Large intestine (tissue), 3 donors: ENCODE measurements around the gene IQCE. TPM values are rescaled to one million over a fixed set of nuclear protein-coding genes. Genes with fewer than 3 reads are reported as not detected.

ENCODE experiments used
- DNase-seq, 2 donors: peaks; one replicate each; pipeline versions ENCODE4 v3.0.0 to v3.0.0-alpha.2; 2013
- H3K27ac ChIP-seq: one replicate; pipeline ENCODE4 v1.5.1; 2013; ENCODE audit warnings: low read length
- H3K27me3 ChIP-seq: 2 replicates; pipeline ENCODE4 v1.6.1; 2013; ENCODE audit warnings: low read length; ENCODE audit not compliant: control insufficient read depth, insufficient read depth
- H3K36me3 ChIP-seq: 2 replicates; pipeline ENCODE4 v1.6.1; 2013; ENCODE audit warnings: low read length; ENCODE audit not compliant: control insufficient read depth, insufficient read depth
- H3K4me1 ChIP-seq: one replicate; pipeline ENCODE4 v1.6.1; 2013; ENCODE audit warnings: low read length; ENCODE audit not compliant: control insufficient read depth, insufficient read depth
- H3K4me3 ChIP-seq: one replicate; pipeline ENCODE4 v1.5.1; 2013; ENCODE audit warnings: low read length
- H3K9me3 ChIP-seq: one replicate; pipeline ENCODE4 v1.6.1; 2013; ENCODE audit warnings: mild to moderate bottlenecking, low read depth, low read length, moderate library complexity; ENCODE audit not compliant: control insufficient read depth
- WGBS: methylation state at CpG from one replicate; pipeline ENCODE4 v1.1.5; 2013; ENCODE audit warnings: low lambda C conversion rate; ENCODE audit not compliant: insufficient coverage; 5-methylcytosine and 5-hydroxymethylcytosine counted together
- polyA plus RNA-seq: library from polyadenylated mRNA; unstranded; fragments of 120-200 nt; gene quantifications from one replicate; pipeline ENCODE4 v1.2.1, GENCODE V29; 2013

The IQCE gene
- polyA plus RNA-seq, 1 donor: 15.3 TPM

DNA sequence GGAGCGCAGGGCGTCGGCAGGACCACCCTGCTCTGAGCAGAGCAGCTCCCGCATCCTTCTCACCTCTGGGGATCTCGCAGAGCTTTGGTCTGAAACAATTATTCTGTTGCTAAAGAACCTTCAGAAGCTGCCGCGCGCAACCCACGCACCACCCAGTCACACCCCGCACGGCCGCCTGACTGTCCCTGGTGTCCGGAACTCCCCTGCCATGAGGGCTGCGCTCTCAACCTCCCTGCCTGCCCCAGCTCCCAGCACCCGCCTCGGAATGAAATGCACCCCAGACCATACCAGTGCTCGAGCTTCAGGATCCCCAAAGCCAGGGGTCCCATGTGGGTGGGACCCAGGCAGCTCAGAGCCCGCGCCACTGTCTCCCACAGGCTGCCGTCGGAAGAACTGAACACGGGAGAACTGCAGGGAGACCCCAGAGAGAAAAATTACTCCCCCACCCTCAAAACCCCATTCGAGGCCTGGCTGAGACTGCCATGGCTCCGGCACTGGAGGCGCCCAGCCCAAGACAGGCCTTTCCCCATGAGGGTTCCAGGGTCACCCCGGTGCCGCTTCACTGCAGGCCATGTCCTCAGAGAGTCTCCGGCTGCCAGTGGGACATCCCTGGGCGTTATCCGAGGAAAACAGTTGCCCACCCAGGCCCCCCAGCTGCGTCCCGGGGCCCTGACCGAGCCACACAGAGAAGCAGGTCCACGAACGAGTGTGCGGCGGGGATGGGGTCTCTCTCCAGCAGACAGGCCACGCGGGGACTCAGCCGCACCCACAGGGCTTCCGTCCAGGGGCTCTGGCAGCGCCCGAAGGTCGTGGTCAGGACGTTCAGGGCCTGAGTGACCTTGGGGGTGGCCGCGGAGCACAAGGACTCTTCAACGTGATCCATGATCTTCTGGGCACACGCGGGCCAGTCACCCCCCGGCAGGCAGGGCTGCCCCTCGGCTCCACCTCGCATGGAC, 15.6 kb upstream of the IQCE start:
- H3K27me3 ChIP-seq: no peaks in the 10 kb centered on the region
- no peak overlapping the region for H3K27ac ChIP-seq
- DNase-seq: no peak
- H3K36me3 ChIP-seq: peaks cover 89% of the 10 kb centered on the region
- WGBS: no CpG with 5 or more reads among the region's 53 CpGs
- peaks cover 3% of the 10 kb centered on the region for H3K9me3 ChIP-seq
- H3K4me1 ChIP-seq: no peaks in the 10 kb centered on the region
- H3K4me3 ChIP-seq: no peak overlapping the region

- H3K36me3 ChIP-seq: peaks cover 82% of the 10 kb centered on the region
- WGBS: no CpG with 5 or more reads among the region's 23 CpGs
- H3K4me3 ChIP-seq: no peak overlapping the region
- DNase-seq: no peak
- H3K9me3 ChIP-seq: no peaks in the 10 kb centered on the region
- no peaks in the 10 kb centered on the region for H3K27me3 ChIP-seq
- no peaks in the 10 kb centered on the region for H3K4me1 ChIP-seq
- no peak overlapping the region for H3K27ac ChIP-seq
Measured at GRCh38 chr7:2544541-2545188, 14.1 kb upstream of the IQCE start.

DNA sequence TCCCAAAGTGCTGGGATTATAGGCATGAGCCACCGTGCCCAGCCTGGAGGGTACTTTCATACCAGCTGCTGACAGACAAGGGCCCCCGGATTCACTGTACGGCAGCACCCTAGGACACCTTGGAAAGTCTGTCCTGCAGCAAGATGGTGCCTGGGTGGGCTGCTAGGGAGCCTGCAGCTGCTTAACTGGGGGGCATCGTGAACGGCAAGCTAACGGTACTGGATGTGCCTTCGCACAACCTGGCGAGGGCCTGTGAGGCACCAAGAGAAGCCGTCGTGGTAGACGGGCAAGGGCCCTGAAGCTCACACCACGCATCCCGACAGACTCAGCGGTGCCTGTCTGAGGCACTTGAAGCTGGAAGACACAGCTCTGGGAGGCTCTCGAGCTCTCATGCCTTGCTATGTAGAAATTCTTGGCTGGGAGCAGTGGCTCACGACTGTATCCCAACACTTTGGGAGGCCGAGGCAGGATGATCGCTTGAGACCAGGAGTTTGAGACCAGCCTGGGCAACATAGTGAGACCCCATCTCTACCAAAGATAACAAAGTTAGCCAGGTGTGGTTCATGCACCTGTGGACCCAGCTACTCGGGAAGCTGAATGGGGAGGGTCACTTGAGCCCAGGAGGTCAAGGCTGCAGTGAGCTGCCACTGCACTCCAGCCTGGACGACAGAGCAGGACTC, 12.9 kb upstream of the IQCE start:
- H3K4me1 ChIP-seq: no peaks in the 10 kb centered on the region
- H3K27me3 ChIP-seq: no peaks in the 10 kb centered on the region
- no CpG with 5 or more reads among the region's 20 CpGs for WGBS
- H3K27ac ChIP-seq: no peak overlapping the region
- no peak for DNase-seq
- H3K4me3 ChIP-seq: no peak overlapping the region
- peaks cover 72% of the 10 kb centered on the region for H3K36me3 ChIP-seq
- H3K9me3 ChIP-seq: no peaks in the 10 kb centered on the region

DNA sequence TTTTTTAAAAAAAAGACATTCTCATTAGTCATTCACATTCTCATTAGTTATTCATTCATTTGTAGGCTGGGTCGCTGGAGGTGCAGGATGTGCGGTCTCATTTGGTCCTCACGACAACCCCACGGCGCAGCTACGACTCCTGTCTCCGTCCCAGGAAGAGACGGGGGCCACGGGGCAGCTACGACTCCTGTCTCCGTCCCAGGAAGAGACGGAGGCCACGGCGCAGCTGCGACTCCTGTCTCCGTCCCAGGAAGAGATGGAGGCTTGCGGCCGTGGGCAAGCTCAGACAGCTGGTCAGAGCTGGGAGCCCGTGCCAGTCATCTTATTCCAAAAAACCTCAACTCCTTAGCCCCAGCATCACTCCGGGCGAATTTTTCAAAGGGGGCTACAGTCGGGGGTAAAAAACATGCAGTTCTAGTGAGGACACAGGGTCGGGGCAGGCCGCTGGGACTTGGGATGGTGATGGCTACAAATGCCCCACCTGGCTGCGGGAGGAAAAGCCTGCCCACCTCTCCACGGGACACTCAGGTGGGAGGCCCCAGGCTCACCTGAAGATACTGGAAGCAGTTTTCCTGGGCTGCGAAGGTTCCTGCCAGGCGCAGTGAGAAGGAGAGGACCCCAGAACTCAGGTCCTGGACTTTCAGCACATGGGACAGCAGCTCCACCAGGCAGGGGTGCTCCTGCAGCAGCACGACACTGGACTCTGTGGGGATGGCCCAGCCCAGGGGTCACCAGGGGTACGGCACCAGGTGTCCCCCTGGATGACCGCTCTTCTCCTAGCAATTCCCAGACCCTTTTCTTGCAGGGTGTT, 11.8 kb upstream of the IQCE start:
- Histone ChIP-seq H3K4me3 (no peak overlapping the region), H3K36me3 (peaks cover 65% of the 10 kb centered on the region), H3K4me1 (no peaks in the 10 kb centered on the region), H3K9me3 (no peaks in the 10 kb centered on the region), H3K27ac (no peak overlapping the region), H3K27me3 (no peaks in the 10 kb centered on the region)
- 100% methylated on average over 1 of the region's 31 CpGs for whole genome bisulfite sequencing
- DNase-seq: no peak

- Histone ChIP-seq H3K4me1 (peaks cover 8% of the 10 kb centered on the region), H3K9me3 (no peaks in the 10 kb centered on the region), H3K4me3 (no peak overlapping the region), H3K36me3 (peaks cover 25% of the 10 kb centered on the region), H3K27me3 (no peaks in the 10 kb centered on the region), H3K27ac (no peak overlapping the region)
- 60% methylated on average over 1 of the region's 8 CpGs for WGBS
- no peak for DNase-seq
Measured at GRCh38 chr7:2551418-2551817, 7.4 kb upstream of the IQCE start.

GRCh38 chr7:2553108-2553507, 5.7 kb upstream of the IQCE start:
- no peak for DNase-seq
- no peak overlapping the region for H3K4me3 ChIP-seq
- H3K4me1 ChIP-seq: peaks cover 9% of the 10 kb centered on the region
- H3K27ac ChIP-seq: no peak overlapping the region
- H3K9me3 ChIP-seq: no peaks in the 10 kb centered on the region
- peaks cover 13% of the 10 kb centered on the region for H3K36me3 ChIP-seq
- no CpG with 5 or more reads among the region's 10 CpGs for WGBS
- H3K27me3 ChIP-seq: no peaks in the 10 kb centered on the region

GRCh38 chr7:2553831-2554581, 4.8 kb upstream of the IQCE start:
- peak overlapping the region; percentile 87 for H3K4me3 ChIP-seq
- H3K4me1 ChIP-seq: peaks cover 14% of the 10 kb centered on the region
- H3K9me3 ChIP-seq: no peaks in the 10 kb centered on the region
- H3K36me3 ChIP-seq: peaks cover 10% of the 10 kb centered on the region
- WGBS: no CpG with 5 or more reads among the region's 16 CpGs
- DNase-seq: no peak
- no peak overlapping the region for H3K27ac ChIP-seq
- no peaks in the 10 kb centered on the region for H3K27me3 ChIP-seq

DNA sequence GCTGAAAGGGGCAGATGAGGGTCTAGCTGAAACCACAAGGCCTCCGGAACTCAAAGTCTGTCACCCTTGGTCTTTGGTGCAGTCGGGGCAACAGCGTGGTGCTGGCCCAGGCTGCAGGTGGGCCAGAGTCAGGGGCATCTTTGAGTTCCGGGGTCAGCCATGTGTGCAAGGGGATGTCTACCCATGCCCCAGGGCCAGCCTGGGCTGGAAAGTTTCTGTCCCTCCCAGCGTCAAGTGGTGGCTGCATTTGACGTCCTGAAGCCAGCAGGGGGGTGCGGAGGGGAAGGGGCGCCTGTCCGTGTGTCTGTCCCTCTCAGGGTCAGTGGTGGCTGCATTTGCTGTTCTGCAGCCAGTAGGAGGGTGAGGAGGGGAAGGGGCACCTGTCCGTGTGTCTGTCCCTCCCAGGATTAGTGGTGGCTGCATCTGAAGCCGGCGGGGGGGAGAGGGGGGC, 4.1 kb upstream of the IQCE start:
- Histone ChIP-seq H3K4me3 (peak overlapping the region; percentile 87), H3K4me1 (peaks cover 14% of the 10 kb centered on the region), H3K9me3 (no peaks in the 10 kb centered on the region), H3K27me3 (no peaks in the 10 kb centered on the region), H3K36me3 (peaks cover 4% of the 10 kb centered on the region), H3K27ac (no peak overlapping the region)
- no CpG with 5 or more reads among the region's 12 CpGs for WGBS
- no peak for DNase-seq

DNA sequence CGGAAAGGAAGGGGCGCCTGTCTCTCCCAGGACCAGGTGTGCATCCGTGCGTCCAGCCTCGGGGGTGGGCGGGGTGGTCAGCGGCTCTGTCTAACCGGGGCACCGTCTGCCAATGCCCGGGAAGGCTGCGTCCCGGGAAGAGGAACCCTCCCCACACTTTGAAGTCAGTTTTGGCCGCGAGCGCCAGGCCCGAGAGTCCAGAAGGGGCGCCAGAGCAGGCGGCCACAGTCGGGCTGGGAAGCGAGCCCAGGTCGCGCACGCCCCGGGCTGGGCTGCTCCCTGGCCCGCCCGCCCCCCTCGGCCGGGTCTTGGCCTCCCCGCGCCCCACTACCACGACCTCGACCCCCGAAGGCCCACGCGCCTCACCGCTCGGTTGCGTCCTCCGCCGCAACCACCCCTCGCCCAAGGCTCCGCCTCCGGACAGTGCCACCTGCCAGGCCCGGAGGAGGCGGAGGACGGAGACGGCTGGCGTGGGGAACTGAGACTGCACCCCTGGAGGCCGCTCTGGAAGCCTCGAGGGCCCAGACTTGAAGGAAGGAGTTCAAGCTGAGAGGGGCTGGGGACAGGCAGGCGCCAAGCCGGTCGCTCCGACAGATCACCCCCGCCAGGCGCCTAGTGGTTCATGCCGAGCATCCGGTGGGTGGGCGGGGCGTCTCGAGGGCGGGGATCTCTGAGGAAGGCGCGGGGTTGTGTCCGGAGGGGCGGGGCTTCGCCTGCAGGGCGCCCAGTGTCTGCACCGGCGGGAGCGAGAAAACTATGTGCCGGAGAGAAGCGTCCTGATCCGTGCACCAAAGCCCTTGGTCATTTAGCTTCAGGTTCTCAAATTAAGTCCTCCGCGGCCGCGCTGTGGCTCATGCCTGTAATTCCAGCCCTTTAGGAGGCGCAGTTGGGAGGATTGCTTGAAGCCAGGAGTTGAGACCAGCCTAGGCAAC, 3.4 kb upstream of the IQCE start, which contains the start of gene BRAT1:
TSS of gene BRAT1 (minus strand) at position 404 of the 932 bp plus-strand sequence. CDS start 1,093 bp downstream, outside the sequence.
- no CpG with 5 or more reads among the region's 79 CpGs for WGBS
- peak; percentile 91 to 92 for DNase-seq
- Histone ChIP-seq H3K9me3 (no peaks in the 10 kb centered on the region), H3K27ac (peak within 1 kb of the TSS; percentile 98), H3K4me1 (peaks cover 18% of the 10 kb centered on the region), H3K36me3 (peaks cover 2% of the 10 kb centered on the region), H3K27me3 (no peaks in the 10 kb centered on the region), H3K4me3 (peak within 1 kb of the TSS; percentile 87)
